NCI-H526 (cell line): ENCODE data around the gene PEX10.
"Not testable (repeated sequence)": the region's sequence is repeated elsewhere in the genome, so short reads cannot be mapped to it uniquely, and the experiment has no call there.

Experiments used
- DNase-seq, 2 experiments: peaks; one replicate each; lab custom pipeline; 2025; lab: John Stamatoyannopoulos, UW

The PEX10 gene

DNA sequence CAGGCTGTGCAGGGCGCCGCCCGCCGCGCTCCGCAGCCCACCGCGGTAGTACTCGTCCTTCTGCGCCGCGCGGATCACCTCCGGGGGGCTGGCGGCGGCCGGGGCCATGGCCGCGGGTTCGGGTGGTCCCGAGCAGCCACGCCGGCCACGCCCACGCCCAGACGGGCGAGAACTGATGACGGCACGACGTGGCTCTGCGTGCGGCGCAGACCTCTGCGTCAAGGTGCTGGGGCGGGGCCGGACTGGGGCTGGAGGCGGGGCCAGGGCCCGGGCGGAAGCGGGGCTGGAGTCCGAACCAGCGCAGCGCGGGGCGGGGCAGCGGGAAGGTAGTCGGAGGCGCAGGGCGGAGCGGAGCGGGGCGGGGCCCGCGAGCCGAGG, at the start of gene PEX10:
Gene PEX10 (minus strand): TSS at position 170 of the 378 bp plus-strand sequence. CDS start 62 bp downstream, at position 108.
- peak; percentile 80 to 98 for DNase-seq

DNA sequence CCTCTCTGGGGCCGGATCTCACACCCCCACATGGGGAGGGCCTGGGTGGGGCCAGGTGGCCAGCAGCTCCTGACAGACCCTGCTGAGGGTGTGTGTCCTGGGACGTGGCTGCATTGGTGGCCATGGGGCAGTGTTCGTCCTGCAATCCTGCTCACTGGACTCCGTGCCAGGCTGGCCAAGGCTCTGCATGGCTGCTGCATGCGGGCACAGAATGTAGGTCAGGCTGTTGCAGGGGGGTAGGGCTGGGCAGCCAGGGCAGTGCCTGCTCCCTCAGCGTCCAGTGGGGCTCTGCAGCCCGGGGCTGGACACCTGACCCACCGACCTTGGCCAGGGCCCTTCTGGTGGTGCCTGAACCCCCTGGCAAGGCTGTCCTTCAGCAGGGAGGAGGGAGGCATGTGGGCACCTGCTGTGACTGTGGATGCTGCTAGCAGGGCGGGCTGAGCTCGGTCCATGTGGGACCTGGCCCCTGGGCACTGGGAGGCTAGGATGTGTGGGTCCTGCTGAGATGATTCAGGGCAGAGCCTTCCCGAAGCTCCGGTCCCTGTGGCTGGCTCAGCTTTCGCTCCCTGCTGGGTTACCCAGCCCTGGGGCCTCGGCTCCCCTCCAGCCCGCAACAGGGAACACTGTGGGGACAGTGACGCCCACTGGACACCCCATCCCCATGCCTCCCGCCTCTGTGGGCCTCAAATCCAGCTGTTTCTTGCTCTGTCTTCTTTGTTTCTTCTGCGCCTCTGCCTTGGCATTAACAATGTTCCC, 48.8 kb upstream of the PEX10 start:
- no peak for DNase-seq

DNA sequence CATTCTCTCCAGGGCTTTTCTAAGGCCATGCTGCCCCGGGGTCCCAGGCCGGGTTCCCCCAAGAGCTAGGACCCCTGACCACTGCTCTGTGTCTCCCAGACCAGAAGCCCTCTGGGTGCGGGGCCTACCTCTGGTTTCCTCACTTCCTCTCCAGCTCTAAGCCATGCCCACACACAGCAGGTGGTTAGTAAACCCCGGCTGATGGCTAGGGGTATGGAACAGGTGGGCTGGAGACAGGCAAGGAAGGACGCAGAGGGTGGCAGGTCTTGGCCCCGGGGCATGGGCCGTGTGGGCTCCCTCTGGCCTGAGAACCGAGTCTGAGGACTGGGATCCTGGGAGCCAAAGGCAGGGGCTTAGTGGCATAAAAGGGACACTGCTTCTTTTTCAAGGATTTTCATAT, 47.8 kb upstream of the PEX10 start:
- no peak for DNase-seq

DNA sequence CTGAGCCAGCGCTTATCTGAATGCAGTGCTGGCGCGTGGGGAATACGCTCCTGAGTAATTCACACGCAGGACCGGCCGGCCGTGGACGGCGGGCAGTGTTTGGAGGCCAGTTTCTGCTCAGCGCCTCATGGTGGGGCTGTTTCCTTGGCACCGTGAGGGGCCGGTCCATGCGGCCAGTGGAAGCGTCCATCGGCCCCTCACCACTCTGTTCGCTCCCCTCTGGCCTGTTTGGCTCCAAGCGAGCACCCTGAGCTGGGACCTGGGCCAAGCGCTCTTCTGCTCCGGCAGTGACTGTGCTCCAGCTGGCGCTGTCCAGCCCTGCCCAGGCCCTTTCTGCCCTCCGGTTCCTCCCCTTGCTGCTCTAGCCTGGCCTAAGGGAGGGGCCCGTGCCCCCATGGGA, 47.4 kb upstream of the PEX10 start:
- DNase-seq, result no peak

DNA sequence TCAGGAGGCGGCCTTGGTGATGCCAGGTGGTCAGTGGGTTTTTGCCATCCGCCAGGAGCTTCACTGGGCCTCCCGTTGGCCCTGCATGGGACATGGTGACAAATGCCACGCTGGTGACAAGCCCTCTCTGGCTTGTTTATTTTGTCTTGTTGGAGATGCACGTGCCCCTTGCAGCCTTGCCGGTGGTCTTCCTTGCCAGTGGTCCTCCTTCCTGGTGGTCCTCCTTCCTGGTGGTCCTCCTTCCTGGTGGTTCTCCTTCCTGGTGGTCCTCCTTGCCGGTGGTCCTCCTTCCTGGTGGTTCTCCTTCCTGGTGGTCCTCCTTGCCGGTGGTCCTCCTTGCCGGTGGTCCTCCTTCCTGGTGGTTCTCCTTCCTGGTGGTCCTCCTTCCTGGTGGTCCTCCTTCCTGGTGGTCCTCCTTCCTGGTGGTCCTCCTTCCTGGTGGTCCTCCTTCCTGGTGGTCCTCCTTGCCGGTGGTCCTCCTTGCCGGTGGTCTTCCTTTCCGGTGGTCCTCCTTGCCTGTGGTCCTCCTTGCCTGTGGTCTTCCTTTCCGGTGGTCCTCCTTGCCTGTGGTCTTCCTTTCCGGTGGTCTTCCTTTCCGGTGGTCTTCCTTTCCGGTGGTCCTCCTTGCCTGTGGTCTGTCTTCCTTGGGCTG, 46.9 kb upstream of the PEX10 start:
- DNase-seq, result not testable (repeated sequence)

DNA sequence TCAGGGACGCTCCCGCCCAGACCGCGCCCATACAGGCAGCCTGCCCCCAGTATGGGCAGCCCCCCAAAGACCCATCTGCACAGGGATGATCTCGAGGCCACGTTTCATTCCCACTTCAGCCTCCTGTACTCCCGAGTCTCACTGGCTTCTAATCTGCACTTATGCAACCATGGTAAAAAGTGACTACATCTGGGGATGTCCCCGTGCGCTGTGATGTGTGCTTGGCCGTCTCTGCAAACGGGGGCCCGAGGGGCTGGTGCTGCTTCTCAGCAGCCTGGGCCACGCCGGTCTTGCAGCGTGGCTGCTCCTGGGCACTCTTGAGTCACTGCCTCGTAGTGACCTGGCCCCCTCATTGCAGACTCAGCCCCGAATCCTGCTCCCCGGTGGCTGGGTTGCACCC, 46.3 kb upstream of the PEX10 start:
- no peak for DNase-seq

DNA sequence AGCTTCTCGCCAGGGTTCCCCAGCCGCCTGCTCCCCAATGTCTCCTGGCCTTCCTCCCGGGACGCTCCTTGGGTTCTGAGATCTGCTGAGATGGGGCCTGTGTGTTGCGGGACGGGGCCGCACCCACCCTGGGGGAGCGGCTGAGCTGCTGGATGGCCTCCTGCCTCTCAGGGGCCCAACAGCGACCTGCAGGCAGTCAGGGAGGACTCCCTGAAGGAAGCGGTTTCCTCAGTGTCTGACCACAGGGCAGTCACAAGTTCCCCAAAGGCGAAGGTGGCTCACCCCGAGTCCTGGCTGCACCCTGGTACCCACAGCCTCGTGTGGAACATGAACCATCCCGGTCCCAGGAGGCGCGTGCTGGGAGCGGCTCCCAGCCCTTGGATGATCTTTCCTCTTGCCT, 45.1 kb upstream of the PEX10 start:
- DNase-seq, result no peak

DNA sequence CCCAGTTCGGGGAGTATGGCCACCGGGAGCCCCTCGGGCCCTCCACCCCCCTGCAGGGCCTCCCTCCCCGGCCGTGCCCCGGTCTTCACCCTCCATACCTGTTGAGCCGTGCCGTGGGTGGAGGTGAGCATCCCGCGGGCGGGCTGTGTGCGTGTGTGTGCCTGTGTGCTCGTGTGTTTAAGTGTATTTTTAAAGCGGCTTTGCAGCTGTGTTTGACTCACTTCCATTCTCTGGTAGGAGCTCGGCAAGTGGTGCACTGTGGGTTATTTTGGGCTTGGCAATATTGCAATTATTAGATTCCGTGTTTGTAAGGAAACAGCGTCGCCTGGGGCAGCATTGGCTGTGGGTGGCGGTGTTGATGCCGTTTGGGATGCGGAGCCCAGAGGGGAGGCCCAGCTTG, 43.4 kb upstream of the PEX10 start:
- no peak for DNase-seq

DNA sequence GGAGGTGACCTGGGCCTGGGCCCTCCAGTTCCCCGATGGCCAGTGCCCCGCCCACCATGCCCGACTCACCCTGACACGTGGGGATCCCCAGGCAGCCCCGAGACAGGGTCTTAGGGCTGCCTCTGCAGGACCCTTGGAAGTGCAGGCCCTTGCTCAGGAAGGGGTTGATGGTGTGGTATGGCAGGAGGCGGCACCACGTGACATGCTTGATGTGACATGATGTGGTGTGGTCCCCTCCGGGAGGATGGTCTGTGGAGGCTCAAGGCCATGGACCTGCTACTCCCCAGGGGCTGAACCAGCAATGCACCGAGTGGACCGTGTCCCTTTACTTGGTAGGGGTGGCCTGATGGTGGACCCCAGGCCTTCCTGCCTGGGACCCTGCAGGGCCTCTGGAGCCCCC, 41.9 kb upstream of the PEX10 start:
- no peak for DNase-seq

DNA sequence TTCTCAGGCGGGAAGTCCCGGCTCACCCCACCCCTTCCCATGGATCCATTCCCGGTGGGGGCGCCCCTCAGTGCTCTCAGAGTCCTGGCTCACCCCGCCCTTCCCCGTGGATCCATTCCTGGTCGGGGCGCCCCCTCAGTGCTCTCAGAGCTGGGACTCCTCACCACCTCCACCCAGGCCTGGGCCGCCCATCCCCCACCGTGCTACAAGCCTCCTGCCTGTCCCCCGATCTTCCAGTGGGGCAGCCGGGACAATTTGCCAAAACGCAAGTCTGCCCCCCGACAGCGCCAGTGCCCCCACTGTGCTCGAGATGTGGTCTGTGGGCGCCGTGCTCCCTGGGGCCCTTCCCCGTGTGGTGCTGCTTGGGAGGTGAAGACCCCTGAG, 40.6 kb upstream of the PEX10 start:
- DNase-seq, result no peak

DNA sequence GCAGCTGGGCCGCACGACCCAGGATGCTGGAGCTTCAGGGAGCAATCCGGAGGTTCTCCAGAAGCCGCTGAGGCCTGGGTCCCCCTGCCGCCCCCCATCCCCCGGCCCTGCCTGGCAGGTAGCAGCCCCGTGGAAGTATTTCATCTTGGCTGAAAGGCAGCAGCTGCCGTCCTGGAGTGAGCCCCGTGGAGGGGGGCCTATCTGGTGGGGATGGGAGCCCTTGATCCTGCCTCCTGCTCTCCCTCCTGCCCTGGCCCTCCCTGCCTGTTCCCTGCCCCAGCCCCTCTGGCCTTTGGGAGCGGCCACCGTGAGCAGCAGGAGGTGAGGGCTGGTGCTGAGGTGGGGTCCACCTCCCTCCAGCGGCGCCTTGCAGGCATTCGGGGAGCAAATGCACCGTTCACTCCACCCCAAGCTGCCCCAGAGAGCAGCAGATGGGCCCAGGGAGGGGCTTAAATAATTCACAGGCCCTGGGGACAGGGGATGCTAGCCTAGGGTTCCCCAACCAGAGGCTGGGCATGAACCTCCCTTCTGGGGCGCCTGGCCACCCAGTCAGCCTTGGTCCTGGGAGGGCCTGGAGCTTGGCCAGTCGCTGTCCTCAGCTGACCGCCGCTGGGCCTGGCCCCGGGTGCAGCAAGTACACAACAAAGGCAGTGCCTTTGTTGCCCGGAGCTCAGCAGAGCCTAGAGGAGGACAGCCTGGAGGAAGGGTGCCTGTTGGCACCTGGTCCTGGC, 40.0 kb upstream of the PEX10 start:
- DNase-seq, result no peak

DNA sequence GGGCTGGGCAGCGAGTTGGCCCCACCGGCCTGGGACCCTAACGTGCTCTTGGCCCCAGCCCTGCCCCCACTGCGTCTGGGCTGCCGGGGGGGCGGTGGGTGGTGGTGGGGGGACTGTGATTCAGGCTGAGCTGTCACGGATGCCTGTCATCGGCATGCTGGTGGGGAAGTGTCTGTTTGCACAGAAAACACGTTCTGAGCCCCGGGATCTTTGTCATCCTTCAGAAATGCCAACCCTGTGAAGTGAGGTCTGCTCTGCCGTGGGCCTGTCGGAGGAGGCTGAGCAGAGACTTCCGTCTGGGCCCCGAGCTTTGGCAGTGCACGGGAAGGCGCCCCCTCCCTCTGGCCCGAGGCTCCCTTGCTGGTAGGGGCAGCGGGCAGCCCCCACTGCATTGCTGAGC, 39.4 kb upstream of the PEX10 start:
- no peak for DNase-seq

DNA sequence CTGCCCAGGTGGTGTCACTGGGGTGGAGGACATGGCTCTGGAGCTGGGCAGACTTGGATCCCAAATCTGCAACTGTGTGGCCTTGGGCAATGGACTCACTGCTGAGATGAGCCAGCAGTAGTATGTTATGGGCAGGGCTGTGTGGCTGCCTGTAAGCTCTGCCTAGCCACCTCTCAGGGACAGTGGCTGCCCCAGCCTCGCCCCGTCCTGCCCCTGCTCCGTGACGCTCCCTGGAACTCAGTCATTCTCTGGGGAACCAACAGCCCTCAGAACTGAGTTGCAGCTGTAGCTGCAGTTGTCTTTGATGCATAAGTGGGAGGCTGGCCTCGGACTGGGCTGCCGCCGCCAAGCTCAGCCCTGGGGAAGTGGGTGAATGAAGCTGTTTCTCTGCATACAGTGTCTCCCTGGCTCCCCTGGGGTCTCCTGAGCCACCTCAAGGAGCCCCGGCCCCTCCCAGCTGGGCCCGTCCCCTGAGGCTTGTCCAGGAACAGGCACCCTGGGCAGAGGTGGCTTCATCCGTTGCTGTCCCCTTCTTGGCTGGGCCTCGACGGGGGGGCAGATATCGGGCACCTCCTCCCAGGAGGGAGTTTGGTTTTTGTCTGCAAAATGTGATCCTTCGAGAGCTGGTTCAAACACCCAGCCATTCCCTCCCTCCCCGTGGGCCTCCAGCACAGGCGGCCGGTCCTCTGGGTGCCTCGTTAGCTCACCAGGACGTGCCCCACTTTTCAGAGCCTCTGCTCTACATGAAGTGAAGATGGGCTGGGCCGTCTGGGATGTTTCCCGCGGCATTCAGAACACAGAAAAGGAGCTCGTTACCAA, 37.5 kb upstream of the PEX10 start:
- no peak for DNase-seq

DNA sequence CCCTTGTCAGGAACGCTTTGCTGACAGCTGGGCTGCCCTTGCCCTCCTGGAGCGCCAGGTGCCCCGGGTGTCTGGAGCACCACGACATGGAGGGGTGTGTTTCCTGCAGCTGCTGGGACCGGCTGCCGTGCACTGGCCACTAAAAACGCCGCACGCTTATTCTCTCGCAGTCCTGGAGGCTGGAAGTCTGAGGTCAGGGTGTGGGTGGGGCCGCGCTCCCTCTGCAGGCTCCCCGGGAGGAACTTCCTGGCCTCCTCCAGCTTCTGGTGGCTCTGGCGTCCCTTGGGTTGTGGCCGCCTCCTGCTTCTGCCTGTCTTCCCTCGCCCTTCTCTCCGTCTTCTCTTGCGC, 35.7 kb upstream of the PEX10 start:
- no peak for DNase-seq

DNA sequence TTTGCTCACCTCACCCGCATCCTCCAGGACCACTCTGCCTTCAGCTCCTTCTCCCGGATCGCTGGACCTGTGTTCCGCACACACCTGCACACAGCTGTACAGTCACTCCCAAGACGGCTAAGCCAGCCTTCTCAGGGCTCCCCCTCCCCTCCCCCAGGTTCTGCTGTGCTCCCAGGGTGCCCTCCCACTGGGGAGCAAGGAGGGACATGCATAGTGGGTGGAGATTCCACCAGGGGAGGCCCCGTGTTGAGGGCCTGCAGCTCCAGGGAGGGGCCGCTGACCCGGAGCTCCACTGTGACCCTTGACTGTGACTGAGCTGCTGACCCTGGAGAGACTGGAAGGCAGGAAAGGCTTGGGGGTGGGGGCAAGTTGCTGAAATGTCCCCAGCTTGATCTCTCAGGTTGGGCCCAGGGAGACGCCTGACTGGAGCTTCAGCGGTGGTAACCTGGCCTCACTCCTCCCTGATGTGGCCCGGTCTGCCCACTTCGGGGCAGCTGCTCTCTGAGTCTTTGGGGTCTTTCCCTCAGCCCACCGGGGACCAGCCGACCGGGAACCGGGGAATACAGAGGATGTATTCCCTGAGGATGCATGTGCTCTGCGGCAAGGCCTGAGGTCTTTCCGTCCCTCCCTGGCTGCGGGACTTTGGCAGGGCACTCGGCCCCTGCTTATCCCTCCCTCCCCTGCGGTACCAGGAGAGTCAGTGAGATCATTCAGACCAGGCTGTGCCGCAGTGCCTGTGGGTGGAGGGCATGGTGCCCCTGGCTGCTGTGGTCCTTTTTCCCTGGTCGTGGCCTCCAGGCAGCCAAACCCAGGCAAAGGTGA, 35.1 kb upstream of the PEX10 start:
- no peak for DNase-seq

DNA sequence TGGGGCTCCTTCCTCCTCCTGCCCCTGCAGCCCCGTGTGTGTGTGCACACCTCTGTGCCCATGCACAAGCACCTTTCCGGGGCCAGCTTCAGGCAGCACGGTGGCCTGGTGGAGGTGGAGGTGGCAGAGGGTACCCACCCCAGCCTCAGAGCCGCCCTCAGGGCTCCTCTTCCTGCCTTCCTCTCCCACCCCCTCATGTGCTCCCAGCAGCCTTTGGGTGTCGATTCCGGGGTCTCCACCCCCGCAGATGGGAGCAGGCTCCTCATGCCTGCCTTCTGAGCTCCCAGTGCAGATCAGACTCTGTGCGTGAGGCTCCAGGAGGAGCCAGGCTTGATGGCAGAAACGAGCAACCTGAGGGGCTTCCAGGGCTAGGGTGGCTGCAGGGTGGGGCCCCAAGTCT, 34.5 kb upstream of the PEX10 start:
- no peak for DNase-seq

DNA sequence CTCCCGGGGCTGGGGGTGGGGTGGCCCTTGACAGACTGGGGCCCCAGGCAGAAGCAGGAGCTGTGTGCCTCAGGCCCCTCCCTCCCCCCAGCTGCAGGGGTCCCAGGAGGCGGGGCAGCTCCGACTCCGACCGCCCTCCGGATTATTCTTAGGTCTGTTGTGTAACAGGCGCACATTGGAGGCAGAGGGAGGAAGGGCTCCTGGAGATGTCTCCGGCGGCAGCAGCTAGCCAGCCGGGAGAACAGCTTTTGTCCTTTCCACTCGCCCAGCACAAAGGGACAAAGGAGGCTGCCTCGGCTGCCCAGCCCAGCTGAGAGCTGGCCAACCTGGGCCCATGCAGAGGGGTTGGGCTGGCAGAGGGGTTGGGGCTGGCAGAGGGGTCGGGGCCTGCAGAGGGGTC, 34.0 kb upstream of the PEX10 start:
- no peak for DNase-seq

DNA sequence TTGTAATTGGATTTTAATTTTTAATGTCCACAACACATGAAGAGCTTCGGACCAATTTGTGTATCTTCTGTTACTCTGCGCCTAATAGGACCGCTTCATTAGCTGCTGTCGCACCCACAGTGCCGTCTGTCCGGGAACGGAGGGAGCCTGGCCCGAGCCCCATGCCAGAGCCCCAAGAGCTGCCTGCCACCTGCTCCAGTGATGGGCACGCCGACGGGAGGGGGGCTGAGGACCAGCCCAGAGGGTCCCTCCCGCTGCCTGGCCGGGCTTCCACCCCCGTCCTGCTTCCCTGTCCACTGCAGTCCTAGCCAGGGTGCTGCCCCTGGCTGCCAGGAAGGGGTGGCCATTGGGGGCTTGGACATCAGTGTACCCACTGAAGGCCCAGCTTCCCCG, 33.5 kb upstream of the PEX10 start:
- DNase-seq, result no peak

DNA sequence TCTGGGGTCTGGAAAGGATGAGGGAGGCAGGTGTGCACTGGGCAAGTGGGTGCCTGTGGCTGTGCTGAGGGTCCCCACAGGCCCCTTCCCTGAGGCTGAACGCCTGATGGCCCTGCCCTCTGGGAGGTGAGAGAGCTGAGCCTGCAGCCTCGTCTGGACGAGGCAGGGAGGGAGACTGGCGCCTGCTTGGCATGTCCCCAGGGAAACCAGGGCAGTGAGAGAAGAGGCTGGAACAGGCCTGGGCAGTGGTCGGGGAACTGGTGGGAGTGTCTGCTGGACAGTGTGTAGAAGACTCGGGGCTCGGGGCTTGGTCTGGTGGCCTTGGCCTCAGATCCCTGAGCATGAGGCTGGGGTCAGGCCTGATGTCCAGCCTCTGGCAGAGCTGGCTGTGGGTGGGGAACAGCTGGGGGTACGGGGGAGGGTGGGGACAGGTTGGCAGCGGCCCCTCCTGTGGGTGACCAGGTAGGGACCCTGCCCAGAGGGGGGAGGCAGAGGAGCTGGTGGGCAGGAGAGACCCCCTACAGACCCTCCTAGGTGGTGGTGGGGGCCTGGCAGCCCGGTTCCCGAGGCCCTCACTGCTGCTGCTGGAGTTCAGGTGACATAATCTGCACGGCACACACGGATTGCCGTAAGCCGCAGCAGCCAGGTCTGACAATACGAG, 32.9 kb upstream of the PEX10 start:
- no peak for DNase-seq

DNA sequence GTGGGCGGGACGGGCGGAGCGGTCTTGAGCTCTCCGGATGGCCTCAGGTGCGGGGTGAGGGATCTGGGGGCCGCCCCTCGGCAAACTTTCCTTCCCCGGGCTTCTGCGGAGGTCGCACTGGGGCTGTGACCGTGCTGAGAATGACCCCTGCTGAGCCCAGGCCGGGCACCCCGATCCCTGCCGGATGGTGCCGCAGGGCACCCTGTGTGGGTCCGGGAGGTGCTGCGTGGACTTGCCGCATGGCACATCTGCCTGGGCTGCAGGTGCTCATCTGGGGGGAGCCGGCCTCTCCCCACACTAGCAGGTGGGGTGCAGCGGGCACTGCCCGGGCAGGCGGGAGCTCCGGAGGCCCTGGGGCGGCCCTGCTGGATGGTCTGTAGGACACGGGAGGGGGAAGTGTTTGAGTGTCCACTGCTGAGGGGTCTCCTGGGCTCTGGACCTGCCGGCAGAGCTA, 31.8 kb upstream of the PEX10 start:
- no peak for DNase-seq
